ENCODE measurements around the gene CCDC27.

- no peak for TF ChIP-seq CTCF (IDR thresholded peaks at IDR 0.05)
- TF ChIP-seq POLR2AphosphoS5 (IDR thresholded peaks at IDR 0.05), result no peak
- TF ChIP-seq POLR2A (IDR thresholded peaks at IDR 0.05), result no peak
- no peak for TF ChIP-seq EP300 (IDR thresholded peaks at IDR 0.05)
Measured at GRCh38 chr1:3817138-3817740, 65.0 kb downstream of the CCDC27 start.

All from sigmoid colon (tissue), 4 donors.